ENCODE data around the gene DPF3.

Gene DPF3

DNA sequence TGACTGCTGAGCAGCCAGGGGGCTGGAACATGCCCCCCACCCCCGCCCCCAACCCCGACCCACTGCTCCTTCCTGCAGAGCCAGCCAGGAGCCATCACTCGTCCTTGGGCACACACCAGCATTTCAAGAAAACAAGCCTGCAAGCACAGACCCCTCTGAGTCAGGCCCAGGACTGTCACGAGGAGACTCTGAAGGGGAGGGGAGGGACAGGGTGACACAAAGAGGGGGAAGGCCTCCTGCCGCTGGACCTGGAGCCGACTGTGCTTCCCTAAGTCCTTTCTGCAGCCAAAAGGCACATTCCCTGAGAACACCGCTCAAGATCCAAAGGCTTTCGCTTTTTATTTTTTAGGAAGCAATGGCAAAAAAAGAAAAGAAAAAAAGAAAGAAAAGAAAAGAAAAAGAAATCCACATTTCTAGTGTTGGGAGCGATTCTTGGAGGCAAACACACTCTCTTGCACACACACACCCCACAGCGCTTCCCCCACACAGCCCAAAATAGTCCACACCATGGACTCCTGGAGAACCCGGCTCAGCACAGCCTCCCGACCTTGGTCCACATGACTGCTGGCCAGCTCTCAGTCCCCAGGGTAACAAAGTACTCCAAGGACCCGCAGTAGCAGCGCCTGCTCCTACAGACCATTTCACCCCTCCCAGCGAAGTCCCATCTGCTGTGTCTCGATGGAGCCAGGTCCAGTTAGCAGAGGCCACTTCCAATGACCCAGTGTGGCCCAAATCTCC is 101.7 kb downstream of the DPF3 start:
- no peaks in the 10 kb centered on the region for H3K27me3 ChIP-seq (ENCODE audit: low read length)
- no peaks in the 10 kb centered on the region for H3K79me2 ChIP-seq (ENCODE audit: insufficient read depth, low read length)
- H2AFZ ChIP-seq (ENCODE audit: low read depth, low read length, severe bottlenecking) = no peak overlapping the region
- H3K4me2 ChIP-seq (ENCODE audit: low read depth, low read length, poor library complexity, severe bottlenecking) = no peak overlapping the region
- no peaks in the 10 kb centered on the region for H3K36me3 ChIP-seq (ENCODE audit: low read length)
- H3K27ac ChIP-seq (ENCODE audit: low read depth, low read length) = no peak overlapping the region
- no peaks in the 10 kb centered on the region for H3F3A ChIP-seq (ENCODE audit: insufficient read depth)
- no peak overlapping the region for H3K4me3 ChIP-seq (ENCODE audit: insufficient read depth, low read length, poor library complexity, severe bottlenecking)
- H3K9me3 ChIP-seq (ENCODE audit: insufficient read depth, low read length) = no peaks in the 10 kb centered on the region
- no peaks in the 10 kb centered on the region for H3K9me2 ChIP-seq (replicated peaks; ENCODE audit: insufficient read depth, low read length)
- no peaks in the 10 kb centered on the region for H4K20me1 ChIP-seq (ENCODE audit: low read depth, low read length)
- no peak overlapping the region for H3K9ac ChIP-seq (ENCODE audit: low read length)
- no peak for TF ChIP-seq EZH2phosphoT487 (conservative IDR thresholded peaks at IDR 0.05; ENCODE audit: low read length)
- TF ChIP-seq, protein P1, sequence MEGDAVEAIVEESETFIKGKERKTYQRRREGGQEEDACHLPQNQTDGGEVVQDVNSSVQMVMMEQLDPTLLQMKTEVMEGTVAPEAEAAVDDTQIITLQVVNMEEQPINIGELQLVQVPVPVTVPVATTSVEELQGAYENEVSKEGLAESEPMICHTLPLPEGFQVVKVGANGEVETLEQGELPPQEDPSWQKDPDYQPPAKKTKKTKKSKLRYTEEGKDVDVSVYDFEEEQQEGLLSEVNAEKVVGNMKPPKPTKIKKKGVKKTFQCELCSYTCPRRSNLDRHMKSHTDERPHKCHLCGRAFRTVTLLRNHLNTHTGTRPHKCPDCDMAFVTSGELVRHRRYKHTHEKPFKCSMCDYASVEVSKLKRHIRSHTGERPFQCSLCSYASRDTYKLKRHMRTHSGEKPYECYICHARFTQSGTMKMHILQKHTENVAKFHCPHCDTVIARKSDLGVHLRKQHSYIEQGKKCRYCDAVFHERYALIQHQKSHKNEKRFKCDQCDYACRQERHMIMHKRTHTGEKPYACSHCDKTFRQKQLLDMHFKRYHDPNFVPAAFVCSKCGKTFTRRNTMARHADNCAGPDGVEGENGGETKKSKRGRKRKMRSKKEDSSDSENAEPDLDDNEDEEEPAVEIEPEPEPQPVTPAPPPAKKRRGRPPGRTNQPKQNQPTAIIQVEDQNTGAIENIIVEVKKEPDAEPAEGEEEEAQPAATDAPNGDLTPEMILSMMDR (IDR thresholded peaks at IDR 0.05; ENCODE audit: insufficient read depth, low read length, poor library complexity, severe bottlenecking) = no peak

DNA sequence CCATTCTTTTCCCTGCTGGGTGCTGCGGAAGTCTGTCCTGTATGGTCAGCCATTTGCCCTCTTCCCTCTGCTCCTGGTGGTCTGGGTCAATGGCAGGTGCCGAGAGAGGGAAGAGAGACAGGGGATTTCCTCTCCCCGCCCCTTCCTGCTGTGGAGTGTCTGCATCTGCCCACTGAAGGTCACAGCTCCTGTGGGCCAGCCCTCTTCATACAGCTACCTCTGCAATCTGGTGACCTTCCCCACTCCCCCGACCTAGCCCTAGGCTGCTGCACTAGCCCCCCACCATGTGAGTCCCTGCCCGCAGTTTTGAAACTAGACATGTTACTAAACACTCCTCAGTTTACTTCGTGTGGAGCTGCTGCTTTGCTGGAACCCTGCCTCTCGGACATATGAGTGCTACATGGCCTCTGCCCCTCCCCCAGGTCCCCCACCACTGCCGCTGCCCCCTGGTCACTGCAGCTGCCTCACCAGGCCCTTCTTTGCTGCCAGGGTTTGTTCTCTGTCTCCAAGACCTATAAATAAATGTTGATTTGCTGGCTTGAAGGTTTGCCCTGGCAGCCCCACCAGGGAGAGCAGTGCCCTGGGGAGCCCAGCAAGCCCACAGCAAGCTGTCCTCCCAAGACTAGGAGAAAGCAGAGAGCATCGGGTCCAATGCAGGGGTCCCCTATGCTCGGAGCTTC is 102.9 kb downstream of the DPF3 start:
- H3K9me3 ChIP-seq (ENCODE audit: insufficient read depth, low read length) = no peaks in the 10 kb centered on the region
- H3K9me2 ChIP-seq (replicated peaks; ENCODE audit: insufficient read depth, low read length) = no peaks in the 10 kb centered on the region
- no peaks in the 10 kb centered on the region for H3K79me2 ChIP-seq (ENCODE audit: insufficient read depth, low read length)
- H3K27ac ChIP-seq (ENCODE audit: low read depth, low read length) = no peak overlapping the region
- no peak overlapping the region for H3K4me3 ChIP-seq (ENCODE audit: insufficient read depth, low read length, poor library complexity, severe bottlenecking)
- no peak overlapping the region for H3K9ac ChIP-seq (ENCODE audit: low read length)
- no peaks in the 10 kb centered on the region for H3F3A ChIP-seq (ENCODE audit: insufficient read depth)
- no peaks in the 10 kb centered on the region for H3K36me3 ChIP-seq (ENCODE audit: low read length)
- H3K4me2 ChIP-seq (ENCODE audit: low read depth, low read length, poor library complexity, severe bottlenecking) = no peak overlapping the region
- no peak for TF ChIP-seq EZH2phosphoT487 (conservative IDR thresholded peaks at IDR 0.05; ENCODE audit: low read length)
- TF ChIP-seq, protein P1 (IDR thresholded peaks at IDR 0.05; ENCODE audit: insufficient read depth, low read length, poor library complexity, severe bottlenecking) = no peak
- no peaks in the 10 kb centered on the region for H3K27me3 ChIP-seq (ENCODE audit: low read length)
- no peak overlapping the region for H2AFZ ChIP-seq (ENCODE audit: low read depth, low read length, severe bottlenecking)
- H4K20me1 ChIP-seq (ENCODE audit: low read depth, low read length) = no peaks in the 10 kb centered on the region

DNA sequence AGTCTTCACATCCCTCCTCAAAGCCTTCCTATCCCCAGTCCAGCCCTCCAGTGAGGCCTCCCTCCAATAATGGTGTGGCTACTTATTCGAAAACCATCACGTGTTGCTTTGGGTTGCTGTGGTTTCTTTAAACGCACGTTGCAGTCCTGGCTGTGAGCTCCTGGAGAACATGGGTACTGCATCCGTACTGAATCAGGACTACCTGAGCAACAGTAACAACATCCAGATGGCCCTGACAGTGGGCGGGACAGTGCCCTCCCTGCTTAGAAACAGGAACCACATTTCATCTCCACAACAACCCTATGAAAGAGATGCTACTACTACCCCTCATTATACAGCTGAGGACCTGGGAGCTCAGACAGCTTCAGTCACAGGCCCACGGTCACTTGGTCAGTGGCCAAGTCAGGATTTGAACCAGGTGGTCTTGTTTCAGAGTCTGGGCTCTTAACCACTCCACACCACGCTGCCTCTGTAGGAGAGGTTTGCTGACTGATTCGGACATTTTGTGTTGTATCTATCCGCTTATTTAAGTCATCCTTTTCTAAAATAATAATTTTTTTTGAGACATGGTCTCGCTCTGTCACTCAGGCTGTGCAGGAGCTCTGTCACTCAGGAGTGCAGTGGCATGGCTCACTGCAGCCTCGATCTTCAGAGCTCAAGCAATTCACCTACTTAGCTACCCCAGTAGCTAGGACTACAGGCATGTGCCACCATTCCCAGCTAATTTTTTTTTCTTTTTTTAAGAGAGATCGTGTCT is 104.8 kb downstream of the DPF3 start:
- Histone ChIP-seq H3F3A (ENCODE audit: insufficient read depth) (no peaks in the 10 kb centered on the region), H3K27me3 (ENCODE audit: low read length) (no peaks in the 10 kb centered on the region), H3K4me3 (ENCODE audit: insufficient read depth, low read length, poor library complexity, severe bottlenecking) (no peak overlapping the region), H3K9me3 (ENCODE audit: insufficient read depth, low read length) (no peaks in the 10 kb centered on the region), H3K4me2 (ENCODE audit: low read depth, low read length, poor library complexity, severe bottlenecking) (no peak overlapping the region), H2AFZ (ENCODE audit: low read depth, low read length, severe bottlenecking) (no peak overlapping the region), H3K27ac (ENCODE audit: low read depth, low read length) (no peak overlapping the region), H3K36me3 (ENCODE audit: low read length) (no peaks in the 10 kb centered on the region), H3K9ac (ENCODE audit: low read length) (no peak overlapping the region), H4K20me1 (ENCODE audit: low read depth, low read length) (no peaks in the 10 kb centered on the region), H3K9me2 (replicated peaks; ENCODE audit: insufficient read depth, low read length) (no peaks in the 10 kb centered on the region), H3K79me2 (ENCODE audit: insufficient read depth, low read length) (no peaks in the 10 kb centered on the region)
- TF ChIP-seq, protein P1 (IDR thresholded peaks at IDR 0.05; ENCODE audit: insufficient read depth, low read length, poor library complexity, severe bottlenecking) = no peak
- no peak for TF ChIP-seq EZH2phosphoT487 (conservative IDR thresholded peaks at IDR 0.05; ENCODE audit: low read length)
